ENCODE measurements around the gene YEATS4. TPM values are rescaled to one million over a fixed set of nuclear protein-coding genes. Genes with fewer than 3 reads are reported as not detected.
A peak's percentile ranks its signal among the peaks of the same experiment; 100 is the strongest.

Gene YEATS4
- polyA plus RNA-seq, 4 donors = 12.5 to 23.6 (median 19.3) TPM

DNA sequence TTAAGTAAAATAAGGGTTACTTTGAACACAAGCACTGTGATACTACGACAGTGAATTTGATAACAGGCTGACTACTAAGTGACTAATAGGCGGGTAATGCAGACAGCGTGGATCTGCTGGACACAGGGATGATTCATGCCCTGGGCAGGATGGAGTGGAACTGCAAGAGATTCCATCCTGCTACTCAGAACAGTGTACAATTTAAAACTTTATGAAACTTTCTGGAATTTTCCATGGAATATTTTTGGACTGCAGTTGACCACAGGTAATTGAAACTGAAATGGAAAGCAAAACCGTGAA, 46.0 kb downstream of the YEATS4 start:
- Histone ChIP-seq H3K27me3 (ENCODE audit: control insufficient read depth in 3 of 3, insufficient read depth in 3 of 3, low read length in 3 of 3) (no peaks in the 10 kb centered on the region), H3K4me3 (ENCODE audit: low read depth in 1 of 3, low read length in 3 of 3) (no peak overlapping the region), H3K27ac (ENCODE audit: low read depth in 1 of 3, low read length in 2 of 3) (no peak overlapping the region), H3K9me3 (ENCODE audit: control insufficient read depth in 2 of 2, insufficient read depth in 1 of 2, low read depth in 1 of 2, low read length in 1 of 2) (no peaks in the 10 kb centered on the region), H3K36me3 (ENCODE audit: control insufficient read depth in 3 of 3, insufficient read depth in 2 of 3, low read depth in 1 of 3, low read length in 3 of 3) (no peaks in the 10 kb centered on the region), H3K4me1 (ENCODE audit: control insufficient read depth in 3 of 3, insufficient read depth in 2 of 3, low read depth in 1 of 3, low read length in 2 of 3) (no peaks in the 10 kb centered on the region)
- FAIRE-seq (no peak), DNase-seq (peak in 1 of 2 donors; percentile 13)
- WGBS, 3 donors = 72 to 77% (median 77%) methylated on average over 4 of the region's 4 CpGs

DNA sequence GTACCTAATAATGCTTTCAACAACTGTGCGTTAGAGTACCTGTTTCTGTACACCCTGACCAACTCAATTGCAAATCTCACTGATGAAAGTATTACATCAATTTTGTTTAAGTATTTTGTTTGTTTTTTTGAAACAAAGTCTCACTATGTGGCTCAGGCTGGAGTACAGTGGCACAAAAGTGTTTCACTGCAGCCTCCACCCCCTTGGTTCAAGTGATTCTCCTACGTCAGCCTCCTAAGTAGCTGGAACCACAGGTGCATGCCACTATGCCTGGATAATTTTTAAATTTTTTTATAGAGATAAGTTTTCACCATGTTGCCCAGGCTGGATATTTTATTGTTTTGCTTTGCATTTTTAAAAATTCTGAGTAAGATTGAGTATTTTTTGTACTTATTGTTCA, 46.7 kb downstream of the YEATS4 start:
- DNase-seq (no peak), FAIRE-seq (no peak)
- no peaks in the 10 kb centered on the region for H3K36me3 ChIP-seq (ENCODE audit: control insufficient read depth in 3 of 3, insufficient read depth in 2 of 3, low read depth in 1 of 3, low read length in 3 of 3)
- no peak overlapping the region for H3K27ac ChIP-seq (ENCODE audit: low read depth in 1 of 3, low read length in 2 of 3)
- H3K27me3 ChIP-seq (ENCODE audit: control insufficient read depth in 3 of 3, insufficient read depth in 3 of 3, low read length in 3 of 3) = no peaks in the 10 kb centered on the region
- H3K4me3 ChIP-seq (ENCODE audit: low read depth in 1 of 3, low read length in 3 of 3) = no peak overlapping the region
- no peaks in the 10 kb centered on the region for H3K9me3 ChIP-seq (ENCODE audit: control insufficient read depth in 2 of 2, insufficient read depth in 1 of 2, low read depth in 1 of 2, low read length in 1 of 2)
- H3K4me1 ChIP-seq (ENCODE audit: control insufficient read depth in 3 of 3, insufficient read depth in 2 of 3, low read depth in 1 of 3, low read length in 2 of 3) = no peaks in the 10 kb centered on the region
- WGBS, 3 donors = 93% methylated on average over 2 of the region's 2 CpGs

DNA sequence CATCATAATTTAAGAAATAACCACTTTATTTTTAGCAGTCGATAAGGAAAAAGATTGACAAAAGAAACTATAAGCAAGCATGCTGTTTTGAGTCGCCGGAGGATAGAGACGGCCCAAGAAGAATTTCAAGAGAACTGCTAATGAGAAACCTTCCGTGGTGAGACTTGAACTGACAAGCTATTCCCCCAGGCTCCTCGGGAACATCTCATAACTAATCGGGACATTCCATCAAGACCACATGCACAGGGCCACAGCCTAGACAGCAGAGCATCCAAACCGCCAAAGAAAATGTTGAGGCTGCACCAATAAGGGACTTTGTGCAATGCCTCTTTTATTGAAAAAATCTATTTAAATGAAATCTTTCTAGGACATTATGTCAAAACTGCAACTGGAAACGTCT, 51.0 kb downstream of the YEATS4 start:
- H3K9me3 ChIP-seq (ENCODE audit: control insufficient read depth in 2 of 2, insufficient read depth in 1 of 2, low read depth in 1 of 2, low read length in 1 of 2) = no peaks in the 10 kb centered on the region
- H3K27me3 ChIP-seq (ENCODE audit: control insufficient read depth in 3 of 3, insufficient read depth in 3 of 3, low read length in 3 of 3) = no peaks in the 10 kb centered on the region
- DNase-seq (no peak), FAIRE-seq (no peak)
- no peak overlapping the region for H3K4me3 ChIP-seq (ENCODE audit: low read depth in 1 of 3, low read length in 3 of 3)
- H3K27ac ChIP-seq (ENCODE audit: low read depth in 1 of 3, low read length in 2 of 3) = no peak overlapping the region
- peaks cover 0 to 2% (median 0%) of the 10 kb centered on the region in 3 donors for H3K4me1 ChIP-seq (ENCODE audit: control insufficient read depth in 3 of 3, insufficient read depth in 2 of 3, low read depth in 1 of 3, low read length in 2 of 3)
- H3K36me3 ChIP-seq (ENCODE audit: control insufficient read depth in 3 of 3, insufficient read depth in 2 of 3, low read depth in 1 of 3, low read length in 3 of 3) = no peaks in the 10 kb centered on the region
- WGBS, 3 donors = 90 to 92% (median 91%) methylated on average over 9 of the region's 9 CpGs

DNA sequence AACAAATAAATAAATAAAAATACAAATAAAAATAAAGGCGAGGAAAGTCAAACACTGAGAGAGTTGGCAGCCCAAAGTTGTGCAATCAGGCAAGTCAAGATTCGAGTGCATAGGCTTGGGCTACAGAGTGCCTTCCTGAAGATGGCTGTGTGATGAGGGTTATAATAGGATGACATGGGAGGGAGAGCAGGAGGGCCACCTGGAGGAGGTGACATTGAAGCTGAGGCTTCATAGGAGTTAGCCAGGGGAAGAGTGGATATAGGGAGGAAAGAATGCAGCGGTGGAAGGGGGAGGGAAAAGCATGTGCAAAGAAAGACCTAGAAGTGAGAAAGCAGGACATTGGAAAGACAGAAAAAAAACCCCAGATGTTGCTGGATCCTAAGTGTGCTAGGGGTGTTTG, 53.1 kb downstream of the YEATS4 start:
- FAIRE-seq (no peak), DNase-seq (no peak)
- H3K36me3 ChIP-seq (ENCODE audit: control insufficient read depth in 3 of 3, insufficient read depth in 2 of 3, low read depth in 1 of 3, low read length in 3 of 3) = no peaks in the 10 kb centered on the region
- H3K27me3 ChIP-seq (ENCODE audit: control insufficient read depth in 3 of 3, insufficient read depth in 3 of 3, low read length in 3 of 3) = no peaks in the 10 kb centered on the region
- H3K27ac ChIP-seq (ENCODE audit: low read depth in 1 of 3, low read length in 2 of 3) = no peak overlapping the region
- H3K9me3 ChIP-seq (ENCODE audit: control insufficient read depth in 2 of 2, insufficient read depth in 1 of 2, low read depth in 1 of 2, low read length in 1 of 2) = no peaks in the 10 kb centered on the region
- no peak overlapping the region for H3K4me3 ChIP-seq (ENCODE audit: low read depth in 1 of 3, low read length in 3 of 3)
- WGBS, 3 donors = 88 to 95% (median 92%) methylated on average over 3 of the region's 3 CpGs
- H3K4me1 ChIP-seq (ENCODE audit: control insufficient read depth in 3 of 3, insufficient read depth in 2 of 3, low read depth in 1 of 3, low read length in 2 of 3) = peaks cover 2 to 10% (median 2%) of the 10 kb centered on the region in 3 donors

DNA sequence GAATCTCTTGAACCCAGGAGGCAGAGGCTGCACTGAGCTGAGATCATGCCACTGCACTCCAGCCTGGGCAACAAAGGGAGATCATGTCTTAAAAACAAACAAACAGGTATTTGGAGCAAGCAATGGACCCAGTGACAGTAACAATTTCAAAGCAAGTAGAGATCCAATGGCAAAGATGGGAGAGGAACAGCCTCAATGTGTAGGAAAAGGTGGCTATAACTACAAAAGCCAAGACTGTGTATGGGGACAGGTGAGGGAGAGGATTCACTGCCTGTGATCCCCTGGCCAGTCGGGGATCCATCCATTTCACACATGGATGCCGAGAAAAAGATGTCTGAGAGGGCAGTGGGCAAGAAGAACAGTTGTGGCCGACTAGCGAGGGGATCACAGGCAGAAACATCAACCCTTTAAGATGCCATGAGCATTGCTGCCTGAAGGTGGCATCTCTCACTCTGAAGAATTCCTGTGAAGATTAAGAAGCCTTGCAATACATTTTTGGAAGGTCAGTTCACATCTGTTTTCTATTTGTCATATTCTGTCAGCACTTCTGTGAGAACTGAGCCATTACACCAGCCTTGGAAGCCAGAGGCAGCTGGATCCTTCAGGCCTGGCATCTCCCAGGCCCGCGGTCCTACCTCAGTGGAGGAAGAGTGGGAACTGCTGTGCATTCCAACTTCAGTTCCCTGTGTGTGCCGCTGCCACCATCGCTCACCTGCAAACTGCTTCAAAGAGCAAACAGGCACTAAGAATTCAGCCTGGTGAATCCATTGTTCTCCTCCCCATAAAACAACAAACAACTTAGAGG, 56.1 kb downstream of the YEATS4 start:
- H3K36me3 ChIP-seq (ENCODE audit: control insufficient read depth in 3 of 3, insufficient read depth in 2 of 3, low read depth in 1 of 3, low read length in 3 of 3) = no peaks in the 10 kb centered on the region
- peak overlapping the region in 1 of 3 donors; percentile 0 for H3K4me3 ChIP-seq (ENCODE audit: low read depth in 1 of 3, low read length in 3 of 3)
- 50 to 71% (median 53%) methylated on average over 8 of the region's 8 CpGs for WGBS, 3 donors
- peaks cover 2 to 10% (median 2%) of the 10 kb centered on the region in 3 donors for H3K4me1 ChIP-seq (ENCODE audit: control insufficient read depth in 3 of 3, insufficient read depth in 2 of 3, low read depth in 1 of 3, low read length in 2 of 3)
- no peaks in the 10 kb centered on the region for H3K27me3 ChIP-seq (ENCODE audit: control insufficient read depth in 3 of 3, insufficient read depth in 3 of 3, low read length in 3 of 3)
- FAIRE-seq (no peak), DNase-seq (peak; percentile 55 to 72)
- no peaks in the 10 kb centered on the region for H3K9me3 ChIP-seq (ENCODE audit: control insufficient read depth in 2 of 2, insufficient read depth in 1 of 2, low read depth in 1 of 2, low read length in 1 of 2)
- H3K27ac ChIP-seq (ENCODE audit: low read depth in 1 of 3, low read length in 2 of 3) = no peak overlapping the region

DNA sequence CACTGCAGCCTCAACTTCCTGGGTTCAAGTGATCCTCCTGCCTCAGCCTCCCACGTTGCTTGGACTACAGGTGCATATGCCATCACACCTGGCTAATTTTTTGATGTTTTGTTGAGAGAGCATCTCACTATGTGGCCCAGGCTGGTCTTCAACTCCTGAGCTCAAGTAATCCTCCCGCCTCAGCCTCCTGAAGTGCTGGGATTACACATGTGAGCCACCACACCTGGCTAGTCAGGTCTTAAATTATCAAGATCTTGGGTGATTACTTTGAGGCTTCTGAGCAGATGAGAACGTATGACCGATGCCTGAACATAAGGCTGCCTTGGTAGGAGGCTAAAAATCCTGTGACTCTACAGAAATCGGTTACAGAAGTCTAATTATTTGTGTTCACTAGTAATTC, 57.7 kb downstream of the YEATS4 start:
- no peak for DNase-seq
- 71 to 83% (median 83%) methylated on average over 5 of the region's 5 CpGs for WGBS, 3 donors

DNA sequence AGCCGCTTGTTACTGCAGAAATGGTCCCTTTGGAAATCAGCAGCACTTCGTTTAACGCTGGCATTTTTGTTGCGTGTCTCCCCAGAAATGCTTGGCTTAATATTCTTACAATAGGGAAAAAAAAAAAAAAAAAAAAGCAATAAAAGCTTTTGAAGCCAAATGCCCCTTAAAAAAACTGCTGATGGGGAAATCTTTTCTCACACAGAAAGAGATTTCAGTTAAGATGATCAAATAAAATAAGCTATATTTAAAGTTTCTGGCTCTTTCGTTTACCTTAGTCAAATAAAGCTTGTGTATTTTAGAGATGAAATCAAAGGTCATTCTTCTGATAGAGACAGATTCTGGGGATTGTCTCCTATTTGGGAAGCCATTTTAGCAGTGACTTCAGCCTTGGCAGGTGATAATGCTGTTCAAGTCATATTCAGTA, 58.2 kb downstream of the YEATS4 start:
- H3K27ac ChIP-seq (ENCODE audit: low read depth in 1 of 3, low read length in 2 of 3) = no peak overlapping the region
- no peaks in the 10 kb centered on the region for H3K9me3 ChIP-seq (ENCODE audit: control insufficient read depth in 2 of 2, insufficient read depth in 1 of 2, low read depth in 1 of 2, low read length in 1 of 2)
- peaks cover 2 to 10% (median 2%) of the 10 kb centered on the region in 3 donors for H3K4me1 ChIP-seq (ENCODE audit: control insufficient read depth in 3 of 3, insufficient read depth in 2 of 3, low read depth in 1 of 3, low read length in 2 of 3)
- DNase-seq (no peak), FAIRE-seq (no peak)
- WGBS, 3 donors = 54 to 67% (median 55%) methylated on average over 5 of the region's 5 CpGs
- H3K36me3 ChIP-seq (ENCODE audit: control insufficient read depth in 3 of 3, insufficient read depth in 2 of 3, low read depth in 1 of 3, low read length in 3 of 3) = no peaks in the 10 kb centered on the region
- H3K27me3 ChIP-seq (ENCODE audit: control insufficient read depth in 3 of 3, insufficient read depth in 3 of 3, low read length in 3 of 3) = no peaks in the 10 kb centered on the region
- no peak overlapping the region for H3K4me3 ChIP-seq (ENCODE audit: low read depth in 1 of 3, low read length in 3 of 3)

More for the DNA sequence above, 57.7 kb downstream of the YEATS4 start:
- Histone ChIP-seq H3K27me3 (ENCODE audit: control insufficient read depth in 3 of 3, insufficient read depth in 3 of 3, low read length in 3 of 3) (no peaks in the 10 kb centered on the region), H3K36me3 (ENCODE audit: control insufficient read depth in 3 of 3, insufficient read depth in 2 of 3, low read depth in 1 of 3, low read length in 3 of 3) (no peaks in the 10 kb centered on the region), H3K27ac (ENCODE audit: low read depth in 1 of 3, low read length in 2 of 3) (no peak overlapping the region), H3K4me3 (ENCODE audit: low read depth in 1 of 3, low read length in 3 of 3) (no peak overlapping the region), H3K9me3 (ENCODE audit: control insufficient read depth in 2 of 2, insufficient read depth in 1 of 2, low read depth in 1 of 2, low read length in 1 of 2) (no peaks in the 10 kb centered on the region), H3K4me1 (ENCODE audit: control insufficient read depth in 3 of 3, insufficient read depth in 2 of 3, low read depth in 1 of 3, low read length in 2 of 3) (peaks cover 2 to 10% (median 2%) of the 10 kb centered on the region in 3 donors)
- FAIRE-seq = no peak

DNA sequence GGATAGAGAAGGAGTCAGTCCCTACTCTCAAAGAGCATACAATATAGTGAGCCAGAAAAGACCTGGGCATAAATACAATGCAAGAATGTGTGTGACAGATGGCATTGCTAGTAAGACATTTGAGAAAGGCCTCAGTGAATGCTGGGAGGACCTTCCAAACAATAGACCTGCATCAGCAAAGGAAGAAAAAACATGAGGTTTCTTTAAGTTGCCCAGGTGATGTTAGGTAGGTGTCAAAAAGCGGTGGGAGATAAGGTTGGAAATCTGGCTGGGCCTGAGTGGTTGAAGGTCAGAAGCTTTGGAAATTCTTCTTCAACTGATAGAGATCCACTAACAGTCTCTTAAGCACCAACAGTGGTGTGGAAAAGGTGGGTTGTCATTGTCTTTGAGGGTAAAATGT, 60.2 kb downstream of the YEATS4 start:
- H3K36me3 ChIP-seq (ENCODE audit: control insufficient read depth in 3 of 3, insufficient read depth in 2 of 3, low read depth in 1 of 3, low read length in 3 of 3) = no peaks in the 10 kb centered on the region
- no peaks in the 10 kb centered on the region for H3K9me3 ChIP-seq (ENCODE audit: control insufficient read depth in 2 of 2, insufficient read depth in 1 of 2, low read depth in 1 of 2, low read length in 1 of 2)
- WGBS, 3 donors = 80 to 96% (median 92%) methylated on average over 1 of the region's 1 CpG
- peaks cover 2 to 10% (median 2%) of the 10 kb centered on the region in 3 donors for H3K4me1 ChIP-seq (ENCODE audit: control insufficient read depth in 3 of 3, insufficient read depth in 2 of 3, low read depth in 1 of 3, low read length in 2 of 3)
- H3K27me3 ChIP-seq (ENCODE audit: control insufficient read depth in 3 of 3, insufficient read depth in 3 of 3, low read length in 3 of 3) = no peaks in the 10 kb centered on the region
- DNase-seq (no peak), FAIRE-seq (no peak)
- H3K4me3 ChIP-seq (ENCODE audit: low read depth in 1 of 3, low read length in 3 of 3) = no peak overlapping the region
- H3K27ac ChIP-seq (ENCODE audit: low read depth in 1 of 3, low read length in 2 of 3) = no peak overlapping the region

DNA sequence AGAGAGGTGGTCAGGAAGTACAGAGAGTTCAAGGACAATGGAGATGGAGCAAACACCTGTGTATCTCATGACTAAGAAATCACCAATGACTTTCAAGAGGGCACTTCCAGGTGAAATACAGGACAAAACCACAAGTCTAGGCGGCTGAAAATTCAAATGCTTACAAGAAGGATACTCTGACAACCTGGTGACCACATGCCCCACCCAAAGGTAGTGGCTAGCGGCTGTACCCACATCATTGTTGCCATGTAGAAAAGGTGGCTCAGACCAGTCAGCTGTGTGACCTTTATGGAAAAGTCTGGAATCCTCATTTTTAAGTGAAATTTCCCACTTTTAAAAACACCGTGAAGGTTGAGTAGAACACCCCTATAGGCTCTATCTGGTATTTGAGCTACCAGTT, 62.0 kb downstream of the YEATS4 start:
- no peak overlapping the region for H3K27ac ChIP-seq (ENCODE audit: low read depth in 1 of 3, low read length in 2 of 3)
- H3K27me3 ChIP-seq (ENCODE audit: control insufficient read depth in 3 of 3, insufficient read depth in 3 of 3, low read length in 3 of 3) = no peaks in the 10 kb centered on the region
- no peak overlapping the region for H3K4me3 ChIP-seq (ENCODE audit: low read depth in 1 of 3, low read length in 3 of 3)
- WGBS, 3 donors = 92 to 96% (median 94%) methylated on average over 3 of the region's 3 CpGs
- no peak for DNase-seq
- no peaks in the 10 kb centered on the region for H3K9me3 ChIP-seq (ENCODE audit: control insufficient read depth in 2 of 2, insufficient read depth in 1 of 2, low read depth in 1 of 2, low read length in 1 of 2)
- no peak for FAIRE-seq
- no peaks in the 10 kb centered on the region for H3K36me3 ChIP-seq (ENCODE audit: control insufficient read depth in 3 of 3, insufficient read depth in 2 of 3, low read depth in 1 of 3, low read length in 3 of 3)
- H3K4me1 ChIP-seq (ENCODE audit: control insufficient read depth in 3 of 3, insufficient read depth in 2 of 3, low read depth in 1 of 3, low read length in 2 of 3) = no peaks in the 10 kb centered on the region

All from small intestine (tissue), 7 donors.